Endothelial cell of umbilical vein (primary cell): Measurements from ENCODE around the gene CLSTN2. TPM values are rescaled to one million over a fixed set of nuclear protein-coding genes. Genes with fewer than 3 reads are reported as not detected.

Source experiments
- BruUV-seq: library from RNA; stranded (reverse); fragments of 400-500 nt; replicated peaks from 2 replicates; lab custom pipeline; 2021; lab: Mats Ljungman, UMichigan
- CTCF ChIA-PET: fragments of 300-600, 350-600 bp; sonication (Branson Sonifier 250); formaldehyde crosslinking; loops from one replicate; lab custom pipeline; 2021; ENCODE audit warnings: antibody characterized with exemption, inconsistent platforms; lab: Charles Lee
- POLR2A ChIA-PET: fragments of 300-600, 350-600 bp; sonication (Branson Sonifier 250); formaldehyde crosslinking; loops from one replicate; lab custom pipeline; 2021; ENCODE audit warnings: antibody characterized with exemption, inconsistent platforms; lab: Charles Lee
- DNase-seq: peaks from one replicate; pipeline ENCODE4 v3.0.0-alpha.2; 2011; ENCODE audit warnings: low read depth, low spot score
- FAIRE-seq: peaks from 2 replicates; lab custom pipeline; 2011; peaks lifted over from hg19 to GRCh38; lab: Jason Lieb, UNC
- H2AFZ ChIP-seq: 2 replicates; pipeline ENCODE4 v1.6.0; 2012; ENCODE audit warnings: low read depth, low read length, control low read depth, inconsistent platforms
- H3K27ac ChIP-seq: 2 replicates; pipeline ENCODE4 v1.5.1; 2011; ENCODE audit warnings: low read depth, mild to moderate bottlenecking, control low read depth, low read length, moderate library complexity; ENCODE audit not compliant: insufficient read depth
- H3K27me3 ChIP-seq, 2 experiments: 2 replicates each; pipeline versions ENCODE4 v1.6.0 to v1.6.1; 2011; ENCODE audit warnings: low read length in 2 of 2, mixed read lengths in 1 of 2; ENCODE audit not compliant: control insufficient read depth in 2 of 2, insufficient read depth in 2 of 2
- H3K36me3 ChIP-seq, 2 experiments: 2 replicates in 1 of 2; 3 replicates in 1 of 2; pipeline ENCODE4 v1.5.1; 2011; ENCODE audit warnings: low read length in 2 of 2, mild to moderate bottlenecking in 1 of 2, moderate library complexity in 1 of 2; ENCODE audit not compliant: control insufficient read depth in 2 of 2, insufficient read depth in 2 of 2; ENCODE audit errors: extremely low read depth in 1 of 2
- H3K4me1 ChIP-seq: 3 replicates; pipeline ENCODE4 v1.5.1; 2011; ENCODE audit warnings: mild to moderate bottlenecking, low read length; ENCODE audit not compliant: control insufficient read depth, insufficient read depth; ENCODE audit errors: extremely low read depth
- H3K4me2 ChIP-seq: 2 replicates; pipeline ENCODE4 v1.6.1; 2011; ENCODE audit warnings: low read length, control low read depth, mixed read lengths; ENCODE audit not compliant: insufficient read depth
- H3K4me3 ChIP-seq, 3 experiments: fragments of 200-600 bp in 1 of 3; sonication (generic), shearing (Covaris generic) in 1 of 3; replicated peaks in 1 of 3; 2 replicates each; pipeline ENCODE4 v1.5.1; 2011 to 2016; ENCODE audit warnings: control low read depth in 3 of 3, low read length in 3 of 3, mild to moderate bottlenecking in 2 of 3, inconsistent platforms in 1 of 3, low read depth in 1 of 3, moderate library complexity in 1 of 3; ENCODE audit not compliant: insufficient read depth in 1 of 3
- H3K79me2 ChIP-seq: 2 replicates; pipeline ENCODE4 v1.6.0; 2012; ENCODE audit warnings: low read length, inconsistent platforms; ENCODE audit not compliant: control insufficient read depth, insufficient read depth
- H3K9ac ChIP-seq: replicated peaks from 2 replicates; pipeline ENCODE3; 2011; ENCODE audit warnings: low read length, control low read depth; ENCODE audit not compliant: insufficient read depth; ENCODE audit errors: extremely low read depth
- H3K9me1 ChIP-seq: replicated peaks from 3 replicates; pipeline ENCODE4 v1.6.0; 2011; ENCODE audit warnings: mild to moderate bottlenecking, low read length; ENCODE audit not compliant: control insufficient read depth, insufficient read depth; ENCODE audit errors: extremely low read depth
- H3K9me3 ChIP-seq: replicated peaks from 2 replicates; pipeline ENCODE4 v1.5.1; 2012; ENCODE audit warnings: low read length, inconsistent platforms; ENCODE audit not compliant: control insufficient read depth, insufficient read depth
- H4K20me1 ChIP-seq: replicated peaks from 2 replicates; pipeline ENCODE3; 2011; ENCODE audit warnings: mild to moderate bottlenecking, low read length; ENCODE audit not compliant: control insufficient read depth, insufficient read depth; ENCODE audit errors: extremely low read depth
- EZH2 ChIP-seq: IDR thresholded peaks from 2 replicates; pipeline ENCODE4 v1.6.1; 2012; ENCODE audit warnings: borderline replicate concordance, low read depth, mild to moderate bottlenecking, moderate library complexity, low read length, inconsistent platforms; ENCODE audit not compliant: severe bottlenecking
- FOS ChIP-seq: IDR thresholded peaks from 2 replicates; pipeline ENCODE4 v1.6.1; 2011; ENCODE audit warnings: mild to moderate bottlenecking, low read length, moderate library complexity, borderline replicate concordance; ENCODE audit not compliant: insufficient read depth
- GATA2 ChIP-seq: IDR thresholded peaks from 2 replicates; pipeline ENCODE4 v1.7.0; 2011; ENCODE audit warnings: low read depth, mild to moderate bottlenecking, moderate library complexity, mixed read lengths, low read length; ENCODE audit not compliant: insufficient read length, insufficient read depth
- JUN ChIP-seq: IDR thresholded peaks from 2 replicates; pipeline ENCODE4 v1.6.1; 2011; ENCODE audit warnings: borderline replicate concordance, low read depth; ENCODE audit not compliant: insufficient read length, insufficient read depth
- MYC ChIP-seq: IDR thresholded peaks from one replicate; pipeline ENCODE4 v1.6.1; 2011; ENCODE audit warnings: mild to moderate bottlenecking, low read depth, low read length
- POLR2A ChIP-seq: IDR thresholded peaks from 2 replicates; pipeline ENCODE4 v1.6.1; 2012; ENCODE audit warnings: low read depth, mild to moderate bottlenecking, control low read depth, low read length
- POLR2AphosphoS5 ChIP-seq: IDR thresholded peaks from 2 replicates; pipeline ENCODE4 v1.6.1; 2012; ENCODE audit warnings: low read depth, mild to moderate bottlenecking, control low read depth, low read length, moderate library complexity; ENCODE audit not compliant: insufficient read depth
- dilution Hi-C: fragments of 300-500 bp; cut with MboI; formaldehyde crosslinking; loops from one replicate; pipeline ENCODE4 v1.15.0; 2019; ENCODE audit warnings: low sequenced_read_pairs; ENCODE audit not compliant: extremely low pct_ligation_motif_present
- intact Hi-C: fragments of 100-400 bp; cut with micrococcal nuclease; formaldehyde crosslinking; loops from one replicate; pipeline ENCODE4 v1.10.0; 2022
- polyA plus RNA-seq, 4 experiments: library from polyadenylated mRNA; depleted of rRNA in 3 of 4; stranded (reverse) in 3 of 4; unstranded in 1 of 4; fragments of >200 nt; gene quantifications; 2 replicates each; pipeline versions ENCODE4 v1.2.1 to v1.2.3, GENCODE V29; 2011 to 2012; ENCODE audit warnings: missing spikeins in 1 of 4
- total RNA-seq: library from RNA; stranded (reverse); gene quantifications from 2 replicates; pipeline ENCODE4 v1.2.3, GENCODE V29; 2021
- TF ChIP-seq, protein P1 (sequence below), 2 donors: IDR thresholded peaks; 1 replicate in 1 of 2; 2 replicates in 1 of 2; pipeline ENCODE4 v1.5.1; 2011; ENCODE audit warnings: low read length in 2 of 2, mild to moderate bottlenecking in 2 of 2, moderate library complexity in 2 of 2, control low read depth in 1 of 2, inconsistent platforms in 1 of 2, low read depth in 1 of 2; ENCODE audit not compliant: insufficient read depth in 1 of 2; ENCODE audit errors: extremely low read depth in 1 of 2
- TF ChIP-seq, protein P2 (sequence below): IDR thresholded peaks from 2 replicates; pipeline ENCODE4 v1.6.1; 2011; ENCODE audit not compliant: insufficient read depth, insufficient read length

The CLSTN2 gene
- total and polyA plus RNA-seq, 2 donors (not counting 3 experiments of a cell fraction or from before 2014, with no cell fraction given): 0.26 to 0.38 TPM

DNA sequence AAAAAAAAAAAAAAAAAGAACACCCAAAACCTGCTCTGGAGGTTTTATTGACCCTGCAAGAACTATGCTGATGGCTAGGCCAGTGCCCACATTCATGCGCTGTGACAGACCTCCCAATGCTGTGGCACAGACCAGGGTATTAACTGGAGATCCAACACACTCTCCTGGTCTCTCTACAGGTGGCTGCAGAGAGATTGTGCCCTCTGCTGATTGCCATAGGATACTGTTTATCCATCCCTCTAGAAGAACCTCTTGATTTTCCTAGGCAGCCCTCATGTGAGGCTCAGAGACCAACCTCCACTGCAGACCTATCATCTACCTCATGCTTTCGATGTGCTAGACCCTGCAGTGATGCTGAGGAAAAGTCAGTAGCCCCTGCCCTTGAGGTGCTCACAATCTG is 617.4 kb downstream of the CLSTN2 start:
- Histone ChIP-seq H3K9me1 (no peaks in the 10 kb centered on the region), H3K4me1 (no peaks in the 10 kb centered on the region), H3K79me2 (no peaks in the 10 kb centered on the region), H3K36me3 (no peaks in the 10 kb centered on the region), H3K9ac (no peak overlapping the region), H2AFZ (no peak overlapping the region), H3K4me3 (no peak overlapping the region), H3K27ac (no peak overlapping the region), H3K4me2 (no peak overlapping the region), H4K20me1 (no peaks in the 10 kb centered on the region), H3K9me3 (no peaks in the 10 kb centered on the region), H3K27me3 (no peaks in the 10 kb centered on the region)
- intact Hi-C loops (no loop called here), dilution Hi-C loops (no loop called here)
- TF ChIP-seq FOS (no peak), JUN (no peak), GATA2 (no peak), POLR2AphosphoS5 (no peak), POLR2A (no peak), MYC (no peak), EZH2 (no peak)
- TF ChIP-seq, protein P1, sequence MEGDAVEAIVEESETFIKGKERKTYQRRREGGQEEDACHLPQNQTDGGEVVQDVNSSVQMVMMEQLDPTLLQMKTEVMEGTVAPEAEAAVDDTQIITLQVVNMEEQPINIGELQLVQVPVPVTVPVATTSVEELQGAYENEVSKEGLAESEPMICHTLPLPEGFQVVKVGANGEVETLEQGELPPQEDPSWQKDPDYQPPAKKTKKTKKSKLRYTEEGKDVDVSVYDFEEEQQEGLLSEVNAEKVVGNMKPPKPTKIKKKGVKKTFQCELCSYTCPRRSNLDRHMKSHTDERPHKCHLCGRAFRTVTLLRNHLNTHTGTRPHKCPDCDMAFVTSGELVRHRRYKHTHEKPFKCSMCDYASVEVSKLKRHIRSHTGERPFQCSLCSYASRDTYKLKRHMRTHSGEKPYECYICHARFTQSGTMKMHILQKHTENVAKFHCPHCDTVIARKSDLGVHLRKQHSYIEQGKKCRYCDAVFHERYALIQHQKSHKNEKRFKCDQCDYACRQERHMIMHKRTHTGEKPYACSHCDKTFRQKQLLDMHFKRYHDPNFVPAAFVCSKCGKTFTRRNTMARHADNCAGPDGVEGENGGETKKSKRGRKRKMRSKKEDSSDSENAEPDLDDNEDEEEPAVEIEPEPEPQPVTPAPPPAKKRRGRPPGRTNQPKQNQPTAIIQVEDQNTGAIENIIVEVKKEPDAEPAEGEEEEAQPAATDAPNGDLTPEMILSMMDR (IDR thresholded peaks at IDR 0.05; ENCODE audit: extremely low read depth in 1 of 2, insufficient read depth in 1 of 2, low read depth in 1 of 2, low read length in 2 of 2): no peak
- TF ChIP-seq, protein P2, sequence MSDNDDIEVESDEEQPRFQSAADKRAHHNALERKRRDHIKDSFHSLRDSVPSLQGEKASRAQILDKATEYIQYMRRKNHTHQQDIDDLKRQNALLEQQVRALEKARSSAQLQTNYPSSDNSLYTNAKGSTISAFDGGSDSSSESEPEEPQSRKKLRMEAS: no peak
- CTCF ChIA-PET: no interaction called here
- DNase-seq: no peak
- no peak for FAIRE-seq
- BruUV-seq: no TSS peak
- POLR2A ChIA-PET: no interaction called here
